ENCODE measurements around the gene WIPF3.

The WIPF3 gene

DNA sequence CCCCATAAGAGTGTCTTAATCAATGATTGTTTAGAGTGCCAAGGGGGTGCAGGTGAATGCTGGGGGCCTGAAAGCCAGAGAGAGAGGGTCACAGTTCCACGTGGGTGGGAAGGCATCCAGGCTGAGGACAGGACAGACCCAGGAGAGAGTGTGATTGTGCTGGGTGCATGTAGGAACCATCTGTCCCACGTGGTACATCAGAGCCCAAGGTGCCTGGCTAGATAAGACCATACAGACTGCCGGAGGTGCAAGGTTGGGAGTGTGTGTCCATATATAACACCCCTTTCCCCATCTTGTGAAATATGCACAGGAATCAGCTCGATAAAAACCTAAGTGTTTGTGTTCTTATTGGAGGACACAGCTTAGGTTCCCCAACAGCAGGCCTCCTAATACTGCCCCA lies 85.5 kb downstream of the WIPF3 start:
- no peak overlapping the region for H3K4ac ChIP-seq (ENCODE audit: low read depth, low read length)
- H3K79me1 ChIP-seq (ENCODE audit: low read length), result no peaks in the 10 kb centered on the region
- H4K12ac ChIP-seq (ENCODE audit: low read depth, low read length), result no peak overlapping the region
- H3K9ac ChIP-seq (ENCODE audit: low read length), result no peak overlapping the region
- H3K4me3 ChIP-seq (ENCODE audit: low read depth, low read length), result no peak overlapping the region
- no peak for DNase-seq
- no peak overlapping the region for H3K4me2 ChIP-seq (ENCODE audit: low read length)
- H3K18ac ChIP-seq (ENCODE audit: low read length), result no peak overlapping the region
- no peaks in the 10 kb centered on the region for H3K27me3 ChIP-seq (ENCODE audit: insufficient read depth, low read length)
- no peaks in the 10 kb centered on the region for H3K79me2 ChIP-seq (ENCODE audit: control insufficient read depth, insufficient read depth, low read length, poor library complexity)
- H3K36me3 ChIP-seq (ENCODE audit: control insufficient read depth in 1 of 2, insufficient read depth in 2 of 2, low read length in 2 of 2), result no peaks in the 10 kb centered on the region
- no peak overlapping the region for H2AFZ ChIP-seq (ENCODE audit: insufficient read depth, low read length, poor library complexity)
- no peak overlapping the region for H2BK120ac ChIP-seq (ENCODE audit: insufficient read depth, low read length, poor library complexity)
- no peak overlapping the region for H3K27ac ChIP-seq (ENCODE audit: low read depth, low read length)
- no peak overlapping the region for H2BK5ac ChIP-seq (ENCODE audit: low read depth, low read length, poor library complexity)
- H3K4me1 ChIP-seq (ENCODE audit: control insufficient read depth in 1 of 2, insufficient read depth in 2 of 2, low read length in 2 of 2), result no peaks in the 10 kb centered on the region
- no CpG with 5 or more reads among the region's 4 CpGs for WGBS (ENCODE audit: extremely low coverage, insufficient coverage, insufficient read length)
- H3K14ac ChIP-seq (ENCODE audit: low read length), result no peak overlapping the region
- H4K8ac ChIP-seq (ENCODE audit: low read depth, low read length), result no peak overlapping the region
- no peak overlapping the region for H2BK12ac ChIP-seq (ENCODE audit: low read length)
- H3K23ac ChIP-seq (ENCODE audit: low read length), result no peak overlapping the region
- H2AK5ac ChIP-seq (ENCODE audit: low read length), result no peak overlapping the region
- H4K91ac ChIP-seq (ENCODE audit: low read depth, low read length), result no peak overlapping the region
- no peaks in the 10 kb centered on the region for H3K9me3 ChIP-seq (ENCODE audit: insufficient read depth, low read depth, low read length)

DNA sequence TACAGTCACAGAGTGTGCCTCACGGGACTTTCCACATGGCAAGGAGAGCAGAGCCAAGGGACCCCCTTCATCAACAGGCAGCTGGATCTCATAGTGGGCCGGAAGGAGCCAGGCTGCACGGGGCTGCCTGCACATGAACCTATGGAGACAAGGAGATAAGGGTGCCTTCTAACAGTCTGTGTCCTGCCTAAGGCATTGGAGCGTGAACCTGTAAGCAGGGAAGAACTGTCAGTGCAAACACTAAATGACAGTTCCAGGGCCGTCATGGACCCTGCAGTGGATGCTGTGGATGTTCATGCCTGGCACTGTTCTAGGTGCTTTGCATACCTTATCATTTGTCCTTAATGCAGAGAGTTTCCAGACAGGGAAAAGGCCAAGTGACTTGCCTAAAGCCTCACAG lies 85.9 kb downstream of the WIPF3 start:
- no peaks in the 10 kb centered on the region for H3K79me2 ChIP-seq (ENCODE audit: control insufficient read depth, insufficient read depth, low read length, poor library complexity)
- H2AK5ac ChIP-seq (ENCODE audit: low read length), result no peak overlapping the region
- no peak overlapping the region for H2AFZ ChIP-seq (ENCODE audit: insufficient read depth, low read length, poor library complexity)
- no peaks in the 10 kb centered on the region for H3K27me3 ChIP-seq (ENCODE audit: insufficient read depth, low read length)
- no peak overlapping the region for H4K8ac ChIP-seq (ENCODE audit: low read depth, low read length)
- H3K9ac ChIP-seq (ENCODE audit: low read length), result no peak overlapping the region
- no peaks in the 10 kb centered on the region for H3K9me3 ChIP-seq (ENCODE audit: insufficient read depth, low read depth, low read length)
- H3K27ac ChIP-seq (ENCODE audit: low read depth, low read length), result no peak overlapping the region
- no peak overlapping the region for H2BK5ac ChIP-seq (ENCODE audit: low read depth, low read length, poor library complexity)
- no peak overlapping the region for H3K4ac ChIP-seq (ENCODE audit: low read depth, low read length)
- no CpG with 5 or more reads among the region's 5 CpGs for WGBS (ENCODE audit: extremely low coverage, insufficient coverage, insufficient read length)
- H3K4me3 ChIP-seq (ENCODE audit: low read depth, low read length), result no peak overlapping the region
- no peaks in the 10 kb centered on the region for H3K36me3 ChIP-seq (ENCODE audit: control insufficient read depth in 1 of 2, insufficient read depth in 2 of 2, low read length in 2 of 2)
- no peak overlapping the region for H2BK12ac ChIP-seq (ENCODE audit: low read length)
- DNase-seq, result no peak
- no peak overlapping the region for H3K23ac ChIP-seq (ENCODE audit: low read length)
- no peak overlapping the region for H2BK120ac ChIP-seq (ENCODE audit: insufficient read depth, low read length, poor library complexity)
- H3K18ac ChIP-seq (ENCODE audit: low read length), result no peak overlapping the region
- H3K79me1 ChIP-seq (ENCODE audit: low read length), result no peaks in the 10 kb centered on the region
- no peaks in the 10 kb centered on the region for H3K4me1 ChIP-seq (ENCODE audit: control insufficient read depth in 1 of 2, insufficient read depth in 2 of 2, low read length in 2 of 2)
- H4K91ac ChIP-seq (ENCODE audit: low read depth, low read length), result no peak overlapping the region
- no peak overlapping the region for H3K14ac ChIP-seq (ENCODE audit: low read length)
- no peak overlapping the region for H3K4me2 ChIP-seq (ENCODE audit: low read length)
- no peak overlapping the region for H4K12ac ChIP-seq (ENCODE audit: low read depth, low read length)

DNA sequence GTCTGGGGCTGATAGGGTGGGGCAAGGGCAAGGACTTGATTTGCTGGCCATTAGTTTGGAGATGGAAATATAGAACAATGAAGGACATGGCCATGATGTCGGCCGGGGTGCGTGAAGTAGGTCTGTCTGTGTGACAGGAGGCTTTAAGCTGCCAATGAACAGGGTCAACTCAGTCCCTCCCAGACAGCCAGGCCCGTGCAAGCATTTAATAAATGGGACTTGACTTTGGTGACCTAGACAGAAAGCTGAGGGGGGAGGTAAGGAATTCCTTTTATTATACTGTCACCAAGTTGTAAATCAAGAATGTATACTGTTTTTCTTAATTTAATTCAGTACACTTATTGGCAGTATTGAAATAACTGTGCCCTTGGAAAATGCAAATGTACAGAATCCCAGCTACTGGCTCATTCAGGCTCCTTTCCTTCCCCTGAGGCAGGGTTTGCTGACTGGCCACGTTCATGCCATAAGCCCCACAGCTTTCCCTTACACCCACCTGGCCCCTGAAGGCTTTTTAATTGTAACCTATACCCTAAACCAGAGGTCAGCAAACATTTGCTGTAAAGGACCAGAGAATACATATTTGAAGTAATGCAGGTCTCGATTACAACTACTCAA lies 87.2 kb downstream of the WIPF3 start:
- Histone ChIP-seq H3K18ac (ENCODE audit: low read length) (no peak overlapping the region), H4K91ac (ENCODE audit: low read depth, low read length) (no peak overlapping the region), H3K4me2 (ENCODE audit: low read length) (no peak overlapping the region), H3K9me3 (ENCODE audit: insufficient read depth, low read depth, low read length) (no peaks in the 10 kb centered on the region), H3K79me1 (ENCODE audit: low read length) (no peaks in the 10 kb centered on the region), H3K36me3 (ENCODE audit: control insufficient read depth in 1 of 2, insufficient read depth in 2 of 2, low read length in 2 of 2) (no peaks in the 10 kb centered on the region), H3K4me3 (ENCODE audit: low read depth, low read length) (no peak overlapping the region), H2AFZ (ENCODE audit: insufficient read depth, low read length, poor library complexity) (no peak overlapping the region), H3K79me2 (ENCODE audit: control insufficient read depth, insufficient read depth, low read length, poor library complexity) (no peaks in the 10 kb centered on the region), H4K12ac (ENCODE audit: low read depth, low read length) (no peak overlapping the region), H3K9ac (ENCODE audit: low read length) (no peak overlapping the region), H4K8ac (ENCODE audit: low read depth, low read length) (no peak overlapping the region), H2BK5ac (ENCODE audit: low read depth, low read length, poor library complexity) (no peak overlapping the region), H2BK120ac (ENCODE audit: insufficient read depth, low read length, poor library complexity) (no peak overlapping the region), H3K14ac (ENCODE audit: low read length) (no peak overlapping the region), H3K23ac (ENCODE audit: low read length) (no peak overlapping the region), H3K27ac (ENCODE audit: low read depth, low read length) (no peak overlapping the region), H2BK12ac (ENCODE audit: low read length) (no peak overlapping the region), H3K27me3 (ENCODE audit: insufficient read depth, low read length) (no peaks in the 10 kb centered on the region), H3K4me1 (ENCODE audit: control insufficient read depth in 1 of 2, insufficient read depth in 2 of 2, low read length in 2 of 2) (no peaks in the 10 kb centered on the region), H2AK5ac (ENCODE audit: low read length) (no peak overlapping the region), H3K4ac (ENCODE audit: low read depth, low read length) (no peak overlapping the region)
- DNase-seq, result no peak
- no CpG with 5 or more reads among the region's 6 CpGs for WGBS (ENCODE audit: extremely low coverage, insufficient coverage, insufficient read length)

DNA sequence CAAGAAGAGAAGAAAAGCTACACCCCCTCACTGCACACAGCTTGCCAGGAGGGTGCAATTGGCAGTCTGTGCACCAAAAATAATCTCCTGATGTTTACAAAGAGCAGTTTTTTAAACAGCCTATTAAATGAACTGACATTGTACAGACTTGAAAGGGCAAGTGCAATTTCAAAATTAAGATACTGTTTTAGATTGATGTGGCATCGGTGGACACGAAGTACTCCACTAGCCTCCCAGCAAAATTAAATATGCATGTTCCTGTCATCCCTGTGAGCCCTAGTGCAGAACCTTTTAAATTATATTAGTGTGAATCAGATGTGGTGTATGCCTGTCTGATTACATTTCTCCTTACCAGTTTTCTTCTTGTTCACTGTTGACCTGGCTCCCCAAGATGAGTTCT lies 87.9 kb downstream of the WIPF3 start:
- H2AK5ac ChIP-seq (ENCODE audit: low read length), result no peak overlapping the region
- no peak overlapping the region for H3K23ac ChIP-seq (ENCODE audit: low read length)
- no peak overlapping the region for H2BK120ac ChIP-seq (ENCODE audit: insufficient read depth, low read length, poor library complexity)
- no peaks in the 10 kb centered on the region for H3K4me1 ChIP-seq (ENCODE audit: control insufficient read depth in 1 of 2, insufficient read depth in 2 of 2, low read length in 2 of 2)
- no peak overlapping the region for H4K8ac ChIP-seq (ENCODE audit: low read depth, low read length)
- H2BK5ac ChIP-seq (ENCODE audit: low read depth, low read length, poor library complexity), result no peak overlapping the region
- no CpG with 5 or more reads among the region's 2 CpGs for WGBS (ENCODE audit: extremely low coverage, insufficient coverage, insufficient read length)
- H3K79me2 ChIP-seq (ENCODE audit: control insufficient read depth, insufficient read depth, low read length, poor library complexity), result no peaks in the 10 kb centered on the region
- H4K12ac ChIP-seq (ENCODE audit: low read depth, low read length), result no peak overlapping the region
- no peaks in the 10 kb centered on the region for H3K79me1 ChIP-seq (ENCODE audit: low read length)
- no peak overlapping the region for H3K4ac ChIP-seq (ENCODE audit: low read depth, low read length)
- no peak overlapping the region for H3K18ac ChIP-seq (ENCODE audit: low read length)
- H3K9me3 ChIP-seq (ENCODE audit: insufficient read depth, low read depth, low read length), result no peaks in the 10 kb centered on the region
- H2BK12ac ChIP-seq (ENCODE audit: low read length), result no peak overlapping the region
- no peak overlapping the region for H2AFZ ChIP-seq (ENCODE audit: insufficient read depth, low read length, poor library complexity)
- no peaks in the 10 kb centered on the region for H3K27me3 ChIP-seq (ENCODE audit: insufficient read depth, low read length)
- no peak overlapping the region for H4K91ac ChIP-seq (ENCODE audit: low read depth, low read length)
- no peaks in the 10 kb centered on the region for H3K36me3 ChIP-seq (ENCODE audit: control insufficient read depth in 1 of 2, insufficient read depth in 2 of 2, low read length in 2 of 2)
- no peak overlapping the region for H3K4me3 ChIP-seq (ENCODE audit: low read depth, low read length)
- no peak for DNase-seq
- H3K27ac ChIP-seq (ENCODE audit: low read depth, low read length), result no peak overlapping the region
- H3K4me2 ChIP-seq (ENCODE audit: low read length), result no peak overlapping the region
- H3K14ac ChIP-seq (ENCODE audit: low read length), result no peak overlapping the region
- H3K9ac ChIP-seq (ENCODE audit: low read length), result no peak overlapping the region
